Activated CD8-positive, alpha-beta memory T cell treated with anti-CD3 and anti-CD28 coated beads, Interleukin-2, amount 50 U/mL, for 1 hour (primary cell): ENCODE results near the gene DRAM2.
"Not testable (repeated sequence)": the region's sequence is repeated elsewhere in the genome, so short reads cannot be mapped to it uniquely, and the experiment has no call there.

Source experiments
- DNase-seq: peaks from one replicate; pipeline ENCODE4 v3.0.0-alpha.2; 2020; ENCODE audit errors: extremely low read depth

Gene DRAM2

GRCh38 chr1:111082421-111083203 lies 57.3 kb downstream of the DRAM2 start:
- no peak for DNase-seq

GRCh38 chr1:111079329-111079728 lies 60.6 kb downstream of the DRAM2 start:
- DNase-seq, result not testable (repeated sequence)

- DNase-seq, result not testable (repeated sequence)
These were observed 62.6 kb downstream of the DRAM2 start for GRCh38 chr1:111077312-111077711.
